Measurements from ENCODE around the gene MTUS2.

The MTUS2 gene

GRCh38 chr13:28820099-28821051 is at the start of gene MTUS2:
Gene MTUS2 (plus strand): TSS chr13:28820339.
- FAIRE-seq (no peak), DNase-seq (ENCODE audit: low spot score) (peak; percentile 10)

GRCh38 chr13:28778308-28779215 is 41.6 kb upstream of the MTUS2 start:
- no peak for FAIRE-seq
- DNase-seq (ENCODE audit: low spot score), result no peak

- DNase-seq (ENCODE audit: low spot score) (no peak), FAIRE-seq (no peak)
Measured at GRCh38 chr13:28792992-28793391, 27.1 kb upstream of the MTUS2 start.

- DNase-seq (ENCODE audit: low spot score) (no peak), FAIRE-seq (no peak)
Measured at GRCh38 chr13:28794396-28794795, 25.7 kb upstream of the MTUS2 start.

- DNase-seq (ENCODE audit: low spot score) (no peak), FAIRE-seq (no peak)
Measured at GRCh38 chr13:28796938-28797257, 23.2 kb upstream of the MTUS2 start.

GRCh38 chr13:28805193-28805819 is 14.8 kb upstream of the MTUS2 start:
- DNase-seq (ENCODE audit: low spot score), result no peak
- no peak for FAIRE-seq

- DNase-seq (ENCODE audit: low spot score) (no peak), FAIRE-seq (no peak)
Measured at GRCh38 chr13:28817204-28817603, 2.9 kb upstream of the MTUS2 start.

- DNase-seq (ENCODE audit: low spot score) (peak; percentile 46), FAIRE-seq (no peak)
Measured at GRCh38 chr13:28819046-28819730, 951 bp upstream of the MTUS2 start.

- FAIRE-seq (no peak), DNase-seq (ENCODE audit: low spot score) (peak; percentile 77)
Measured at GRCh38 chr13:28819735-28820098, 422 bp upstream of the MTUS2 start.

- FAIRE-seq (no peak), DNase-seq (ENCODE audit: low spot score) (no peak)
Measured at GRCh38 chr13:28822151-28822550, 2.0 kb downstream of the MTUS2 start.

- DNase-seq (ENCODE audit: low spot score) (no peak), FAIRE-seq (no peak)
Measured at GRCh38 chr13:28822801-28823200, 2.7 kb downstream of the MTUS2 start.

- no peak for FAIRE-seq
- DNase-seq (ENCODE audit: low spot score), result no peak
Measured at GRCh38 chr13:28825379-28825778, 5.2 kb downstream of the MTUS2 start.

- FAIRE-seq (no peak), DNase-seq (ENCODE audit: low spot score) (no peak)
Measured at GRCh38 chr13:28826368-28826767, 6.2 kb downstream of the MTUS2 start.

- no peak for FAIRE-seq
- no peak for DNase-seq (ENCODE audit: low spot score)
Measured at GRCh38 chr13:28830580-28830979, 10.4 kb downstream of the MTUS2 start.

- DNase-seq (ENCODE audit: low spot score) (no peak), FAIRE-seq (no peak)
Measured at GRCh38 chr13:28831117-28831516, 11.0 kb downstream of the MTUS2 start.

- DNase-seq (ENCODE audit: low spot score) (no peak), FAIRE-seq (no peak)
Measured at GRCh38 chr13:28837111-28837510, 17.0 kb downstream of the MTUS2 start.

GRCh38 chr13:28843639-28844038 is 23.5 kb downstream of the MTUS2 start:
- DNase-seq (ENCODE audit: low spot score) (no peak), FAIRE-seq (no peak)

GRCh38 chr13:28849441-28849840 is 29.3 kb downstream of the MTUS2 start:
- FAIRE-seq, result no peak
- DNase-seq (ENCODE audit: low spot score), result no peak

GRCh38 chr13:28850226-28850625 is 30.1 kb downstream of the MTUS2 start:
- no peak for DNase-seq (ENCODE audit: low spot score)
- FAIRE-seq, result no peak

GRCh38 chr13:28851422-28851821 is 31.3 kb downstream of the MTUS2 start:
- no peak for FAIRE-seq
- DNase-seq (ENCODE audit: low spot score), result no peak

- FAIRE-seq, result no peak
- peak; percentile 4 for DNase-seq (ENCODE audit: low spot score)
Measured at GRCh38 chr13:28854657-28855056, 34.5 kb downstream of the MTUS2 start.

Measured in urothelium cell line (cell line).